GM23338 (cell line): ENCODE measurements around the gene TBK1. TPM values are rescaled to one million over a fixed set of nuclear protein-coding genes. Genes with fewer than 3 reads are reported as not detected.
"Not testable (repeated sequence)": the region's sequence is repeated elsewhere in the genome, so short reads cannot be mapped to it uniquely, and the experiment has no call there.

Experiments
- ATAC-seq: fragments of 200-7000 bp; cut with Tn5 transposase; 3 replicates; pipeline ENCODE4 v1.9.1; 2020
- DNase-seq: peaks from one replicate; pipeline ENCODE4 v3.0.0-alpha.2; 2015; ENCODE audit warnings: low spot score
- H2AFZ ChIP-seq: fragments of 200-600 bp; sonication (generic); 2 replicates; pipeline ENCODE4 v1.8.0; 2016; ENCODE audit warnings: antibody characterized with exemption, mild to moderate bottlenecking, moderate library complexity
- H3F3A ChIP-seq: fragments of 200-600 bp; sonication (generic); replicated peaks from 2 replicates; pipeline ENCODE4 v1.8.0; 2017; ENCODE audit warnings: antibody characterized with exemption, mixed run types, low read depth
- H3K27ac ChIP-seq: fragments of 200-600 bp; sonication (generic); 2 replicates; pipeline ENCODE4 v1.6.1; 2016; ENCODE audit warnings: low read depth
- H3K27me3 ChIP-seq: fragments of 200-600 bp; sonication (generic); 2 replicates; pipeline ENCODE4 v1.8.0; 2016; ENCODE audit warnings: mild to moderate bottlenecking, mixed run types, moderate library complexity; ENCODE audit not compliant: insufficient read depth
- H3K36me3 ChIP-seq: fragments of 200-600 bp; sonication (generic); 2 replicates; pipeline ENCODE4 v1.8.0; 2016; ENCODE audit warnings: mild to moderate bottlenecking; ENCODE audit not compliant: insufficient read depth
- H3K4me1 ChIP-seq: fragments of 200-600 bp; sonication (generic); 2 replicates; pipeline ENCODE4 v1.8.0; 2016; ENCODE audit warnings: mild to moderate bottlenecking, moderate library complexity; ENCODE audit not compliant: insufficient read depth
- H3K4me2 ChIP-seq: fragments of 200-600 bp; sonication (generic); 2 replicates; pipeline ENCODE4 v1.7.1; 2017; ENCODE audit warnings: mixed run types
- H3K4me3 ChIP-seq: fragments of 200-600 bp; sonication (generic); 2 replicates; pipeline ENCODE4 v1.6.1; 2016; ENCODE audit warnings: mixed run types
- H3K79me2 ChIP-seq: fragments of 200-600 bp; sonication (generic); replicated peaks from 2 replicates; pipeline ENCODE4 v1.8.0; 2017; ENCODE audit warnings: mild to moderate bottlenecking; ENCODE audit not compliant: insufficient read depth
- H3K9me2 ChIP-seq: fragments of 200-600 bp; sonication (generic); 2 replicates; pipeline ENCODE4 v1.8.0; 2017; ENCODE audit not compliant: insufficient read depth
- H4K20me1 ChIP-seq: fragments of 200-600 bp; sonication (generic); replicated peaks from 2 replicates; pipeline ENCODE4 v1.8.0; 2017; ENCODE audit warnings: mild to moderate bottlenecking; ENCODE audit not compliant: insufficient read depth
- H3K27ac Mint-ChIP-seq: 2 replicates; pipeline ENCODE4 v1.8.0; 2020; ENCODE audit warnings: inconsistent platforms, mild to moderate bottlenecking, moderate library complexity, mixed read lengths
- H3K27me3 Mint-ChIP-seq: 3 replicates; pipeline ENCODE4 v1.8.0; 2022; ENCODE audit warnings: low read depth, mild to moderate bottlenecking, moderate library complexity, mixed read lengths, inconsistent platforms; ENCODE audit not compliant: insufficient read depth, poor library complexity
- H3K36me3 Mint-ChIP-seq: 3 replicates; pipeline ENCODE4 v1.8.0; 2021; ENCODE audit warnings: low read depth, mild to moderate bottlenecking, inconsistent platforms, moderate library complexity, mixed read lengths
- H3K4me1 Mint-ChIP-seq: 3 replicates; pipeline ENCODE4 v1.8.0; 2020; ENCODE audit warnings: mild to moderate bottlenecking, inconsistent platforms, mixed read lengths
- H3K4me3 Mint-ChIP-seq: 3 replicates; pipeline ENCODE4 v1.8.0; 2021; ENCODE audit warnings: moderate library complexity, mild to moderate bottlenecking, inconsistent platforms, mixed read lengths
- H3K9me3 Mint-ChIP-seq: 3 replicates; pipeline ENCODE4 v1.8.0; 2020; ENCODE audit warnings: moderate library complexity, mild to moderate bottlenecking, inconsistent platforms, mixed read lengths
- CTCF ChIP-seq, 2 experiments: fragments of 200-600 bp in 1 of 2; sonication (generic) in 1 of 2; conservative IDR thresholded peaks; 2 replicates each; pipeline versions ENCODE4 v1.5.1 to v1.6.1; 2016 to 2017; ENCODE audit warnings: antibody characterized with exemption in 2 of 2, low read depth in 2 of 2, mild to moderate bottlenecking in 2 of 2, moderate library complexity in 1 of 2
- EZH2 ChIP-seq: fragments of 200-600 bp; sonication (generic); IDR thresholded peaks from one replicate; pipeline ENCODE4 v1.8.0; 2017; ENCODE audit warnings: antibody characterized with exemption, mild to moderate bottlenecking, low read depth; ENCODE audit not compliant: unreplicated experiment
- EZH2phosphoT487 ChIP-seq: fragments of 200-600 bp; sonication (generic); IDR thresholded peaks from one replicate; pipeline ENCODE4 v1.8.1; 2018; ENCODE audit warnings: antibody characterized with exemption; ENCODE audit not compliant: unreplicated experiment
- JUNB ChIP-seq: IDR thresholded peaks from one replicate; pipeline ENCODE4 v1.6.1; 2016; ENCODE audit warnings: antibody characterized with exemption; ENCODE audit not compliant: unreplicated experiment
- NANOG ChIP-seq: IDR thresholded peaks from 2 replicates; pipeline ENCODE4 v1.6.1; 2016; ENCODE audit warnings: antibody characterized with exemption, borderline replicate concordance
- ZNF114 ChIP-seq: fragments of 250-450 bp; sonication (Bioruptor Pico); IDR thresholded peaks from 2 replicates; pipeline ENCODE4 v1.5.0; 2020; ENCODE audit warnings: mild to moderate bottlenecking, moderate library complexity
- ZNF331 ChIP-seq: fragments of 250-450 bp; sonication (Bioruptor Pico); IDR thresholded peaks from 2 replicates; pipeline ENCODE4 v1.5.0; 2020; ENCODE audit warnings: low read depth, mild to moderate bottlenecking, moderate library complexity
- ZNF462 ChIP-seq: fragments of 250-450 bp; sonication (Bioruptor Pico); IDR thresholded peaks from 2 replicates; pipeline ENCODE4 v1.5.0; 2020; ENCODE audit warnings: mild to moderate bottlenecking, moderate library complexity
- polyA plus RNA-seq: library from polyadenylated mRNA; unstranded; fragments of >200 nt; fragmentation: Nextera tagmentation; extraction: Ambion mirVana; gene quantifications from 2 replicates; pipeline ENCODE4 v1.2.1, GENCODE V29; 2016
- total RNA-seq: library from RNA; depleted of rRNA; stranded (reverse); fragments of >200 nt; shearing (Covaris generic); gene quantifications from 2 replicates; pipeline ENCODE4 v1.2.3, GENCODE V29; 2014

TBK1 gene
- total and polyA plus RNA-seq, 2 experiments from 2014 or later = 21.7 to 29.9 TPM

- TF ChIP-seq ZNF462 = no peak
- no peak for TF ChIP-seq ZNF114 (CRISPR knock-in tag)
- no peak for TF ChIP-seq ZNF331 (CRISPR knock-in tag)
- no peak for TF ChIP-seq EZH2
- TF ChIP-seq NANOG = no peak
- no peak for TF ChIP-seq JUNB
- TF ChIP-seq EZH2phosphoT487 = no peak
- TF ChIP-seq CTCF (conservative IDR thresholded peaks at IDR 0.05; ENCODE audit: low read depth in 2 of 2) = no peak
Measured at GRCh38 chr12:64538121-64538520, 86.2 kb downstream of the TBK1 start (continued).

GRCh38 chr12:64542409-64543047 is 90.6 kb downstream of the TBK1 start:
- peak overlapping the region; percentile 81 for H3K4me2 ChIP-seq
- H3K4me1 ChIP-seq, H3K27ac ChIP-seq, H3K9me2 ChIP-seq, H3K36me3 ChIP-seq, H3K9me3 Mint-ChIP-seq, H4K20me1 ChIP-seq, H3K27me3 Mint-ChIP-seq, H3K27ac Mint-ChIP-seq, H3K36me3 Mint-ChIP-seq, H3K79me2 ChIP-seq, H3K4me1 Mint-ChIP-seq, DNase-seq: not testable (repeated sequence)
- peaks cover 11% of the 10 kb centered on the region for H3F3A ChIP-seq
- peak overlapping the region; percentile 56 for H3K4me3 ChIP-seq
- peak overlapping the region; percentile 95 for H2AFZ ChIP-seq
- ATAC-seq = peak; percentile 57
- peaks cover 15% of the 10 kb centered on the region for H3K27me3 ChIP-seq
- H3K4me3 Mint-ChIP-seq = peak overlapping the region; percentile 57; the same call in 2 of the 3 replicates
